Nephron progenitor cell (in vitro differentiated cells): ENCODE data around the gene INPP5A.

ENCODE experiments used
- DNase-seq: peaks from one replicate; pipeline ENCODE4 v3.0.0; 2021
- H3K27ac Mint-ChIP-seq: 2 replicates; pipeline ENCODE4 v1.8.0; 2021; ENCODE audit warnings: mild to moderate bottlenecking, moderate library complexity, mixed read lengths
- H3K27me3 Mint-ChIP-seq: 2 replicates; pipeline ENCODE4 v1.8.0; 2021; ENCODE audit warnings: mild to moderate bottlenecking, low read depth, mixed read lengths; ENCODE audit not compliant: poor library complexity
- H3K36me3 Mint-ChIP-seq: 2 replicates; pipeline ENCODE4 v1.8.0; 2021; ENCODE audit warnings: low read depth, mixed read lengths
- H3K4me1 Mint-ChIP-seq: 2 replicates; pipeline ENCODE4 v1.8.0; 2021; ENCODE audit warnings: mixed read lengths
- H3K4me3 Mint-ChIP-seq: 2 replicates; pipeline ENCODE4 v1.8.0; 2021; ENCODE audit warnings: mild to moderate bottlenecking, moderate library complexity, mixed read lengths
- H3K9me3 Mint-ChIP-seq: 2 replicates; pipeline ENCODE4 v1.8.0; 2021; ENCODE audit warnings: mild to moderate bottlenecking, moderate library complexity, mixed read lengths
- CTCF ChIP-seq: fragments of 200-600 bp; sonication (generic); IDR thresholded peaks from 2 replicates; pipeline ENCODE4 v1.5.0; 2021; ENCODE audit warnings: antibody characterized with exemption

The INPP5A gene

GRCh38 chr10:132521041-132521465, 16.5 kb upstream of the INPP5A start:
- Mint-ChIP-seq H3K9me3 (peaks cover 3% of the 10 kb centered on the region), H3K27ac (no peak overlapping the region), H3K36me3 (no peaks in the 10 kb centered on the region), H3K4me1 (peaks cover 38% of the 10 kb centered on the region), H3K4me3 (no peak overlapping the region), H3K27me3 (peaks cover 35% of the 10 kb centered on the region)
- TF ChIP-seq CTCF = no peak
- no peak for DNase-seq

GRCh38 chr10:132521466-132522102, 16.0 kb upstream of the INPP5A start:
- no peak overlapping the region for H3K27ac Mint-ChIP-seq
- no peak for DNase-seq
- peaks cover 4% of the 10 kb centered on the region for H3K9me3 Mint-ChIP-seq
- H3K4me1 Mint-ChIP-seq = peaks cover 33% of the 10 kb centered on the region
- peaks cover 35% of the 10 kb centered on the region for H3K27me3 Mint-ChIP-seq
- no peaks in the 10 kb centered on the region for H3K36me3 Mint-ChIP-seq
- no peak for TF ChIP-seq CTCF
- no peak overlapping the region for H3K4me3 Mint-ChIP-seq

GRCh38 chr10:132522521-132523411, 14.8 kb upstream of the INPP5A start:
- Mint-ChIP-seq H3K27me3 (peaks cover 35% of the 10 kb centered on the region), H3K4me1 (peaks cover 32% of the 10 kb centered on the region), H3K36me3 (no peaks in the 10 kb centered on the region), H3K27ac (no peak overlapping the region), H3K9me3 (peaks cover 7% of the 10 kb centered on the region), H3K4me3 (no peak overlapping the region)
- no peak for TF ChIP-seq CTCF
- DNase-seq = no peak

GRCh38 chr10:132523561-132524442, 13.8 kb upstream of the INPP5A start:
- Mint-ChIP-seq H3K36me3 (peaks cover 3% of the 10 kb centered on the region), H3K27ac (peak overlapping the region; percentile 8), H3K9me3 (peaks cover 12% of the 10 kb centered on the region), H3K27me3 (peaks cover 34% of the 10 kb centered on the region), H3K4me3 (no peak overlapping the region), H3K4me1 (peaks cover 31% of the 10 kb centered on the region)
- DNase-seq = no peak
- TF ChIP-seq CTCF = no peak

GRCh38 chr10:132524443-132525285, 12.9 kb upstream of the INPP5A start:
- peaks cover 26% of the 10 kb centered on the region for H3K27me3 Mint-ChIP-seq
- TF ChIP-seq CTCF = no peak
- peaks cover 23% of the 10 kb centered on the region for H3K4me1 Mint-ChIP-seq
- H3K4me3 Mint-ChIP-seq = no peak overlapping the region
- H3K9me3 Mint-ChIP-seq = peaks cover 16% of the 10 kb centered on the region
- no peak overlapping the region for H3K27ac Mint-ChIP-seq
- no peak for DNase-seq
- peaks cover 6% of the 10 kb centered on the region for H3K36me3 Mint-ChIP-seq
